Activated CD8-positive, alpha-beta memory T cell treated with anti-CD3 and anti-CD28 coated beads, Interleukin-2, amount 50 U/mL, for 48 hours (primary cell): Measurements from ENCODE around the gene REC114.
"Not testable (repeated sequence)": the region's sequence is repeated elsewhere in the genome, so short reads cannot be mapped to it uniquely, and the experiment has no call there.

ENCODE experiments used
- DNase-seq: peaks from one replicate; pipeline ENCODE4 v3.0.0-alpha.2; 2020

REC114 gene, protein sequence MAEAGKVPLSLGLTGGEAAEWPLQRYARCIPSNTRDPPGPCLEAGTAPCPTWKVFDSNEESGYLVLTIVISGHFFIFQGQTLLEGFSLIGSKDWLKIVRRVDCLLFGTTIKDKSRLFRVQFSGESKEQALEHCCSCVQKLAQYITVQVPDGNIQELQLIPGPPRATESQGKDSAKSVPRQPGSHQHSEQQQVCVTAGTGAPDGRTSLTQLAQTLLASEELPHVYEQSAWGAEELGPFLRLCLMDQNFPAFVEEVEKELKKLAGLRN

GRCh38 chr15:73442968-73443367 lies at the start of gene REC114:
Gene REC114, plus strand, starts transcription at chr15:73443164. Its CDS starts 22 bp downstream, at chr15:73443186.
- DNase-seq, result no peak

GRCh38 chr15:73393336-73393735 lies 49.6 kb upstream of the REC114 start:
- DNase-seq, result no peak

DNA sequence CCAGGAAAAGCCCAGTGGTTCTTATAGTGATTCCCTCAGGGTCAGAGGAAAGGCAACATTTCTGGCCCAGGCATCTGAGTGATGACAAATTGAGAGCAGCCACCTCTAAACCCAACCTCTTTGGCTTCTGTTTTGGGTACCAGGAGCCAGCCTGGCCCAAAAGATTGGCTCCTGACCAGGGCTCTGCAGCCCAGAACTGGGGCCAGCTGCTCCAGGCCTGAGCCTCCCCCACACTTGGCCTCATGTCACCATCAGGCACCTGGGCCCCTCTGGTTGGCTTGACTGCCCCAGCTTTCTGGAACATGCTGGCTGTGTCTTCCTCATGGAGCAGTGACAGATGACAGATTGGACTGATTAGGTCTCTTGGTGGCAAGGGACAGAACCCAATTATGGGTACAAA lies 48.2 kb upstream of the REC114 start:
- no peak for DNase-seq

DNA sequence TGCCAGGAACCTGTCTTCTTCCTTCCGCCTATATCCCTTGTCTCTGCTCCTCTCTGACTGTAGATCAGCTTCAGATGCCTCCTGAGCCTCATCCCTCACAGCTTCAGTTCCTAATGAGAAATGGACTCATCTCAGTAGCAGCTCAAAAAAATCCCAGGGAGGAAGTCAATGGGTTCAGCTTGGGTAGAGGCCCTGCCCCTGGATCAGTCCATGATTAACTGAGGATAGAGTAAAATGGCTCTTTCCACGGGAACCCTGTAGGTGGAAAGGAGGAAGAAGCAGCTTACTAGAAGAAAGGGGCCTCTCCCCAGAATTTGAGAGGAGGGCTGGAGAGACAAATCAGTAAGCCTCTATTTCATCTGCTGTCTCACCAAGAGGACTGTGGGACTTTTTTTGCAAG lies 47.3 kb upstream of the REC114 start:
- no peak for DNase-seq

DNA sequence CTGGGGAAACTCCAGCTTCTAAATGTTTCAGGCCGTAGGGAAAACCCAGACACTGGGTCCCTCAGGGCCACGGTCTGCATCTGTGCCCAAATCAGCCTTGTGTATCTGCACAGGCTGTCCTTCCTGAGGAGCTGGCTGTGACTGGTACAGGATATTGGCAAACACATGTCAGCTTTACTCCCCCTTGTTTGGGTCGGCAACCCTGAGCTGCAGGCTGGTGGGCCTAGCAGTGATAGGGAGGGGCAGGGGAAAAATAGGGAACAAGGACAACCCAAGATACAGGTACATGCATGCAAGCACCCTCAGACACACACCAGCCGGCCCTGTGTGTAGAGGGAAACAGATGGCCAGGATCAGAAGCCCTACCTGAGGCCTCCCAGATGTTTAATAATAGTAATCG lies 45.5 kb upstream of the REC114 start:
- DNase-seq, result no peak

- no peak for DNase-seq
Measured at GRCh38 chr15:73398861-73399260, 44.1 kb upstream of the REC114 start.

GRCh38 chr15:73400222-73400621 lies 42.7 kb upstream of the REC114 start:
- peak; percentile 15 for DNase-seq

- no peak for DNase-seq
Measured at GRCh38 chr15:73403171-73403570, 39.8 kb upstream of the REC114 start.

- no peak for DNase-seq
Measured at GRCh38 chr15:73414876-73415275, 28.1 kb upstream of the REC114 start.

GRCh38 chr15:73424506-73424905 lies 18.5 kb upstream of the REC114 start:
- DNase-seq, result no peak

DNA sequence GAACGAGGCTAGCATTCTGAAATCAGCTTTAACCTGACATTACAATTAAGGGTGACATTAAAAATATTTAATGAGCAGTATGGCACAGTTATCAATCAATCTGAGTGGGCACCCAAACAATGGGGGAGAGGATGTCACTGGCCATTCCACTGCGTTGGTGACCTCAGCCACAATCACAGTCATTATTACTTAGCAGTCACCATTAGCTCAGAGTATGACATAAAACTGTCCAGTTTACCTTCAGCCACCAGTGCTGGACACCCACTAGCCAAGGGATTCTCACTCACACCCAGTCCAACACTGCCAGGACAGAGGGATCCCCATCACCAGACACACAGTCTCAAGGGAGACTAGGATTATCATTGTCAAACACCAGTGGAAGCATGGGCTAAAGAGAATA lies 17.5 kb upstream of the REC114 start:
- DNase-seq, result no peak

DNA sequence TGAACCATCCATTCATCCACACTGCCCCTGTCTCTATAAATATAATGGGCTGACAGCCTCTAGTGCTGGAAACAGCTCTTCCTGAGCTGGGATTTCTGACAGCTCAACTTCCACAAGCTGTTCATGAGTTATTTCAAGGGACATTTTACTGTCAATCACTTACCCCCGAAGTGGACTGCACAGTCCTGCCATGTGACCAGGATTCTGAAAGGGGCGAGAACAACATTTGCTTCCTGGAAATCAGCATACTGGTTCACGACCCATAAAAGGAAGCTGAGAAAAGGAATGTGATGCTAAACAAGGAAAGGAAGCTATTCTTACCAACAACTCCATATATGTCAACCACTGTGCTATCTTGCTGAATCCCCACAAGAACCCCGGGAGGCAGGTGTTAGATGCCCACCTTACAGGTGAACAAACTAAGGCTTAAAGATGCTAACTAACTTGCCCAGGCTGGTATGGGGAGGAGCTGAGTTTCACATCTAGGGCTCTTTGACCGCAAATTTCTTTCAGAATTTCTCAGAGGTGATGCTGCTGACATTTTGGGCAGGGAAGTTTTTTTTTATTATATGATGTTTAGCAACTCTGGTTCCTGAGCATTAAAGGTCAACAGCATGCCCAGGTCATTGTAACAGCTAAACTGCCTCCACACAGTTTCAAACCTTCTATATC lies 16.5 kb upstream of the REC114 start:
- no peak for DNase-seq

- DNase-seq, result not testable (repeated sequence)
Measured at GRCh38 chr15:73431329-73431728, 11.6 kb upstream of the REC114 start.

GRCh38 chr15:73433873-73434272 lies 9.1 kb upstream of the REC114 start:
- DNase-seq, result no peak

GRCh38 chr15:73436613-73437012 lies 6.4 kb upstream of the REC114 start:
- no peak for DNase-seq

- no peak for DNase-seq
Measured at GRCh38 chr15:73437543-73438109, 5.3 kb upstream of the REC114 start.

DNA sequence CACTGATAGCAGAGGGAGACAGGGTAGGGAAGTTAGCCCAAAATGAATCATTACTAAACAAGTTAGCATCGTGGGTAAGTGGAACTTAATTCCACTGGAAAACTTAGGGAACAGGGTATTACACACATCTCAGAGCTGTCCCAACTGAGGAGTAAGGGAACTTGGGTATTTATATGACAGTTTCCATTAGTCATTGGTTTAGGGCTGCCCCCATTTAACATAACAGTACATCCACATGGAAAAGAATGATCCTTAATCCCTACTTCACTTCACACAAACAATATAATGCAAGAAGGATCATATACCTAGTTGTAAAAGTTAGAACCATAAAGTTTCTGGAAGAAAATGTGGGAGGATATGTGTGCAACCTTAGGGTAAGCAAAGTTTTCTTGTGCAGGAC lies 4.3 kb upstream of the REC114 start:
- no peak for DNase-seq

- no peak for DNase-seq
Measured at GRCh38 chr15:73440571-73440970, 2.4 kb upstream of the REC114 start.

GRCh38 chr15:73442421-73442820 lies 543 bp upstream of the REC114 start:
- no peak for DNase-seq

DNA sequence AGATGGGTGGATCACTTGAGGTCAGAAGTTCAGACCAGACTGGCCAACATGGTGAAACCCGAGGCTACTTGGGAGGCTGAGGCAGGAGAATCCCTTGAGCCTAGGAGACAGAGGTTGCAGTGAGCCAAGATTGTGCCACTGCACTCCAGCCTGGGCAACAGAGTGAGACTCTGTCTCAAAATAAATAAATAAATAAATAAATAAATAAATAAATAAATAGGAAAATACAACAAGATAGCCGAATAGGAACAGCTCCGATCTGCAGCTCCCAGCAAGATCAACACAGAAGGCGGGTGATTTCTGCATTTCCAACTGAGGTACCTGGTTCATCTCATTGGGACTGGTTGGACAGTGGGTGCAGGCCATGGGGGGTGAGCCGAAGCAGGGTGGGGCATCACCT lies 4.5 kb downstream of the REC114 start:
- not testable (repeated sequence) for DNase-seq

DNA sequence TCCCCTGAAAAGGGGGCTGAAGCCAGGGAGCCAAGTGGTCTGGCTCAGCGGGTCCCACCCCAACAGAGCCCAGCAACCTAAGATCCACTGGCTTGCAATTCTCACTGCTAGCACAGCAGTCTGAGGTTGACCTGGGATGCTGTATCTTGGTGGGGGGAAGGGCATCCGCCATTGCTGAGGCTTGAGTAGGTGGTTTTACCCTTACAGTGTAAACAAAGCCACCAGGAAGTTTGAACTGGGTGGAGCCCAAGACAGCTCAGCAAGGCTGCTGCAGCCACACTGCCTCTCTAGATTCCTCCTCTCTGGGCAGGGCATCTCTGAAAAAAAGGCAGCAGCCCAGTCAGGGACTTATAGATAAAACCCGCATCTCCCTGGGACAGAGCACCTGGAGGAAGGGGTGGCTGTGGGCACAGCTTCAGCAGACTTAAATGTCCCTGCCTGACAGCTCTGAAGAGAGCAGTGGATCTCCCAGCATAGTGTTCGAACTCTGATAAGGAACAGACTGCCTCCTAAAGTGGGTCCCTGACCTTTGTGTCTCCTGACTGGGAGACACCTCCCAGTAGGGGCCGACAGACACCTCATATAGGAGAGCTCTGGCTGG lies 5.3 kb downstream of the REC114 start:
- not testable (repeated sequence) for DNase-seq

DNA sequence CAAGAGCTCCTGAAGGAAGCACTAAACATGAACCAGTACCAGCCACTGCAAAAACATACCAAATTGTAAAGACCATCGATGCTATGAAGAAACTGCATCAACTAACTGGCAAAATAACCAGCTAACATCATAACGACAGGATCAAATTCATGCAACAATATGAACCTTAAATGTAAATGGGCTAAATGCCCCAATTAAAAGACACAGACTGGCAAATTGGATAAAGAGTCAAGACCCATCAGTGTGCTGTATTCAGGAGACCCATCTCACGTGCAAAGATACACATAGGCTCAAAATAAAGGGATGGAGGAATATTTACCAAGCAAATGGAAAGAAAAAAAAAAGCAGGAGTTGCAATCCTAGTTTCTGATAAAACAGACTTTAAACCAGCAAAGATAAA lies 7.0 kb downstream of the REC114 start:
- DNase-seq, result not testable (repeated sequence)

- no peak for DNase-seq
Measured at GRCh38 chr15:73454096-73454495, 11.1 kb downstream of the REC114 start.

DNA sequence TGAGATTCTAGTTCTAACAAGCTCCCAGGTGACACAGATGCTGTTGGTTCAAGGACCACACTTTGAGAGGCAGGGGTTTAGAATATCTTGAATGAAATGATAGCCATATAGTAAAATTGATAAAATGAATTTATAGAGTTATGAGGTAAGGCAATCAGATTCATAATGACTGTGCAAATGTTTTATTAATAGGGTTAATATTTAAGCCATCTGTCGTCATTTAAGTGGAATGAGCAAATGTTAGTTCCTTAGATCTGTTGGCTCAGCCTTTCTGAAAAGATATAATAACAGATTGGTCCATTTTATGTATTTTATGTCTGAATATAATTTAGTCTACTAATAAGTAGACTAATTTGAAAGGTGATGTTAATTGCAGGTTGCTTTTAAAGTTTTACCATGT lies 12.9 kb downstream of the REC114 start:
- DNase-seq, result no peak
